MM.1S (cell line): ENCODE data around the gene NDUFA9.
A peak's percentile ranks its signal among the peaks of the same experiment; 100 is the strongest.

Experiments
- DNase-seq: peaks from one replicate; pipeline ENCODE4 v3.0.0-alpha.2; 2015
- H2AFZ ChIP-seq: fragments of 300-600 bp; sonication (generic); 2 replicates; pipeline ENCODE4 v1.6.0; 2016; ENCODE audit warnings: antibody characterized with exemption, low read length
- H3F3A ChIP-seq: fragments of 300-600 bp; sonication (generic); 2 replicates; pipeline ENCODE4 v1.6.1; 2016; ENCODE audit warnings: mild to moderate bottlenecking, antibody characterized with exemption, low read length, moderate library complexity, mixed read lengths; ENCODE audit not compliant: insufficient read depth
- H3K27ac ChIP-seq: fragments of 300-600 bp; sonication (generic); 2 replicates; pipeline ENCODE4 v1.5.1; 2016; ENCODE audit warnings: mild to moderate bottlenecking, low read length
- H3K27me3 ChIP-seq: fragments of 300-600 bp; sonication (generic); replicated peaks from 2 replicates; pipeline ENCODE4 v1.6.0; 2016; ENCODE audit warnings: low read length; ENCODE audit not compliant: insufficient read depth
- H3K36me3 ChIP-seq: fragments of 300-600 bp; sonication (generic); replicated peaks from 2 replicates; pipeline ENCODE4 v1.6.1; 2016; ENCODE audit warnings: mild to moderate bottlenecking, low read length, mixed read lengths; ENCODE audit not compliant: insufficient read depth
- H3K4me1 ChIP-seq: fragments of 300-600 bp; sonication (generic); 2 replicates; pipeline ENCODE4 v1.6.1; 2016; ENCODE audit warnings: low read length, mixed read lengths
- H3K4me2 ChIP-seq: fragments of 300-600 bp; sonication (generic); 2 replicates; pipeline ENCODE4 v1.6.0; 2016; ENCODE audit warnings: low read depth, low read length
- H3K4me3 ChIP-seq: fragments of 300-600 bp; sonication (generic); 2 replicates; pipeline ENCODE4 v1.5.1; 2016; ENCODE audit warnings: low read length, mixed read lengths
- H3K79me2 ChIP-seq: fragments of 300-600 bp; sonication (generic); 2 replicates; pipeline ENCODE4 v1.6.1; 2016; ENCODE audit warnings: mixed run types, low read length, mixed read lengths
- H3K9ac ChIP-seq: fragments of 300-600 bp; sonication (generic); 2 replicates; pipeline ENCODE4 v1.6.1; 2016; ENCODE audit warnings: low read length, mixed read lengths
- H3K9me2 ChIP-seq: fragments of 300-600 bp; sonication (generic); replicated peaks from 2 replicates; pipeline ENCODE4 v1.6.1; 2016; ENCODE audit warnings: mild to moderate bottlenecking, low read length, mixed read lengths; ENCODE audit not compliant: insufficient read depth
- H3K9me3 ChIP-seq: fragments of 300-600 bp; sonication (generic); replicated peaks from 2 replicates; pipeline ENCODE4 v1.6.1; 2016; ENCODE audit warnings: mild to moderate bottlenecking, low read length, mixed read lengths; ENCODE audit not compliant: insufficient read depth
- H4K20me1 ChIP-seq: fragments of 300-600 bp; sonication (generic); 2 replicates; pipeline ENCODE4 v1.6.1; 2016; ENCODE audit warnings: mild to moderate bottlenecking, low read length, moderate library complexity, mixed read lengths; ENCODE audit not compliant: insufficient read depth
- EZH2 ChIP-seq: fragments of 300-600 bp; sonication (generic); optimal IDR thresholded peaks from 2 replicates; pipeline ENCODE3; 2017; ENCODE audit warnings: low read depth, mild to moderate bottlenecking, antibody characterized with exemption, low read length, mixed read lengths
- EZH2phosphoT487 ChIP-seq: fragments of 300-600 bp; sonication (generic); IDR thresholded peaks from 2 replicates; pipeline ENCODE4 v1.6.1; 2018; ENCODE audit warnings: antibody characterized with exemption, low read length
- TF ChIP-seq, protein P1 (sequence below): fragments of 300-600 bp; sonication (generic); IDR thresholded peaks from 2 replicates; pipeline ENCODE4 v1.5.1; 2016; ENCODE audit warnings: antibody characterized with exemption, low read length, mixed read lengths

Gene NDUFA9

GRCh38 chr12:4604684-4605193 lies 44.2 kb upstream of the NDUFA9 start:
- H3K36me3 ChIP-seq: no peaks in the 10 kb centered on the region
- no peaks in the 10 kb centered on the region for H3K9me2 ChIP-seq
- peaks cover 3% of the 10 kb centered on the region; the same call in 1 of the 2 replicates for H3K4me1 ChIP-seq
- TF ChIP-seq EZH2phosphoT487 (no peak), EZH2 (no peak)
- TF ChIP-seq, protein P1, sequence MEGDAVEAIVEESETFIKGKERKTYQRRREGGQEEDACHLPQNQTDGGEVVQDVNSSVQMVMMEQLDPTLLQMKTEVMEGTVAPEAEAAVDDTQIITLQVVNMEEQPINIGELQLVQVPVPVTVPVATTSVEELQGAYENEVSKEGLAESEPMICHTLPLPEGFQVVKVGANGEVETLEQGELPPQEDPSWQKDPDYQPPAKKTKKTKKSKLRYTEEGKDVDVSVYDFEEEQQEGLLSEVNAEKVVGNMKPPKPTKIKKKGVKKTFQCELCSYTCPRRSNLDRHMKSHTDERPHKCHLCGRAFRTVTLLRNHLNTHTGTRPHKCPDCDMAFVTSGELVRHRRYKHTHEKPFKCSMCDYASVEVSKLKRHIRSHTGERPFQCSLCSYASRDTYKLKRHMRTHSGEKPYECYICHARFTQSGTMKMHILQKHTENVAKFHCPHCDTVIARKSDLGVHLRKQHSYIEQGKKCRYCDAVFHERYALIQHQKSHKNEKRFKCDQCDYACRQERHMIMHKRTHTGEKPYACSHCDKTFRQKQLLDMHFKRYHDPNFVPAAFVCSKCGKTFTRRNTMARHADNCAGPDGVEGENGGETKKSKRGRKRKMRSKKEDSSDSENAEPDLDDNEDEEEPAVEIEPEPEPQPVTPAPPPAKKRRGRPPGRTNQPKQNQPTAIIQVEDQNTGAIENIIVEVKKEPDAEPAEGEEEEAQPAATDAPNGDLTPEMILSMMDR: peak; percentile 98
- peak overlapping the region; percentile 84 for H3K9ac ChIP-seq
- no peaks in the 10 kb centered on the region for H3K9me3 ChIP-seq
- peak; percentile 93 for DNase-seq
- no peaks in the 10 kb centered on the region for H4K20me1 ChIP-seq
- H3K4me3 ChIP-seq: peak overlapping the region; percentile 94
- peak overlapping the region; percentile 14; the same call in 1 of the 2 replicates for H3K27ac ChIP-seq
- no peaks in the 10 kb centered on the region for H3F3A ChIP-seq
- H2AFZ ChIP-seq: peak overlapping the region; percentile 95
- H3K79me2 ChIP-seq: peaks cover 23% of the 10 kb centered on the region
- peak overlapping the region; percentile 59; the same call in 1 of the 2 replicates for H3K4me2 ChIP-seq
- no peaks in the 10 kb centered on the region for H3K27me3 ChIP-seq

GRCh38 chr12:4607056-4607455 lies 41.9 kb upstream of the NDUFA9 start:
- H3K9ac ChIP-seq: no peak overlapping the region

DNA sequence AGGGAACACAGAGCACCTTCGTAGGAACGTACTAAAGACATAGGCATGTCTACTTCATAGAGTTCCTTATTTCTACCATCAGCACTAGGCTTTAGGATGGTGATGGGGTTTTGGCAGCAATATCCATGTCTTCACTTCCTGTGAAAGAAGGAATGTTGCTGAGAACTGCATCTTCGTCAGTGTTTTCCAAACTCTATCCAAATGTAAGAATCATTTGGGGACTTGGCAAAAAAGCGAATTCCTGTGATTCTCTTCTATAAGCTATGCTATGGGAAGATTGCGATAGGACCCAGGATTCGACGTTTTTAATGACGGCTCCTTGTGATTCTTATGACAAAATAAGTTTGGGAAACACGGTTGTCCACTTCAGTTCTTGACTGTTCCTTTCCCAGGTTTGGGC lies 39.8 kb upstream of the NDUFA9 start:
- TF ChIP-seq EZH2: no peak
- TF ChIP-seq EZH2phosphoT487: no peak
- TF ChIP-seq, protein P1: no peak
- H3K79me2 ChIP-seq: peaks cover 23% of the 10 kb centered on the region
- no peak overlapping the region for H3K9ac ChIP-seq
- H3K4me2 ChIP-seq: no peak overlapping the region
- DNase-seq: no peak
- no peaks in the 10 kb centered on the region for H3K27me3 ChIP-seq
- H2AFZ ChIP-seq: no peak overlapping the region
- no peak overlapping the region for H3K27ac ChIP-seq
- no peaks in the 10 kb centered on the region for H3K9me3 ChIP-seq
- no peaks in the 10 kb centered on the region for H3K9me2 ChIP-seq
- H3K4me3 ChIP-seq: no peak overlapping the region
- no peaks in the 10 kb centered on the region; the same call in 1 of the 2 replicates for H3K36me3 ChIP-seq
- no peaks in the 10 kb centered on the region for H3F3A ChIP-seq
- H3K4me1 ChIP-seq: peaks cover 3% of the 10 kb centered on the region; the same call in 1 of the 2 replicates
- no peaks in the 10 kb centered on the region for H4K20me1 ChIP-seq

More at GRCh38 chr12:4607056-4607455, 41.9 kb upstream of the NDUFA9 start:
- Histone ChIP-seq H3F3A (no peaks in the 10 kb centered on the region), H3K27me3 (no peaks in the 10 kb centered on the region), H4K20me1 (no peaks in the 10 kb centered on the region), H3K27ac (no peak overlapping the region), H2AFZ (no peak overlapping the region), H3K4me3 (no peak overlapping the region), H3K79me2 (peaks cover 23% of the 10 kb centered on the region), H3K9me2 (no peaks in the 10 kb centered on the region), H3K36me3 (no peaks in the 10 kb centered on the region; the same call in 1 of the 2 replicates), H3K9me3 (no peaks in the 10 kb centered on the region), H3K4me2 (no peak overlapping the region), H3K4me1 (peaks cover 3% of the 10 kb centered on the region; the same call in 1 of the 2 replicates)
- TF ChIP-seq EZH2phosphoT487 (no peak), EZH2 (no peak)
- TF ChIP-seq, protein P1: no peak
- no peak for DNase-seq
